HepG2 (cell line): ENCODE measurements around the gene SLC25A19. TPM values are rescaled to one million over a fixed set of nuclear protein-coding genes. Genes with fewer than 3 reads are reported as not detected.
A peak's percentile ranks its signal among the peaks of the same experiment; 100 is the strongest.

ENCODE experiments used
- CENPX ChIP-seq: sonication (generic); formaldehyde crosslinking; IDR thresholded peaks from 2 replicates; pipeline ENCODE4 v1.9.0; 2021; ENCODE audit warnings: mild to moderate bottlenecking, missing genetic modification reagents, moderate library complexity
- JUND ChIP-seq: sonication (generic); formaldehyde crosslinking; IDR thresholded peaks from 2 replicates; pipeline ENCODE4 v1.8.0; 2022; ENCODE audit warnings: mild to moderate bottlenecking, missing genetic modification reagents
- KAT2B ChIP-seq: fragments of 150-350 bp; IDR thresholded peaks from 2 replicates; pipeline ENCODE4 v1.6.1; 2014; ENCODE audit warnings: low read depth, low read length, borderline replicate concordance
- KDM4B ChIP-seq: sonication (generic); formaldehyde crosslinking; IDR thresholded peaks from 2 replicates; pipeline ENCODE4 v1.4.0; 2020; ENCODE audit warnings: missing genetic modification reagents
- KLF6 ChIP-seq: IDR thresholded peaks from 2 replicates; pipeline ENCODE4 v1.8.0; 2016; ENCODE audit warnings: missing biosample characterization, missing genetic modification reagents
- MNT ChIP-seq: fragments of 450-650 bp; IDR thresholded peaks from 2 replicates; pipeline ENCODE4 v1.6.1; 2016
- ONECUT2 ChIP-seq: sonication (generic); formaldehyde crosslinking; IDR thresholded peaks from 2 replicates; pipeline ENCODE4 v1.4.0; 2020; ENCODE audit warnings: missing genetic modification reagents
- PAX8 ChIP-seq: sonication (generic); formaldehyde crosslinking; IDR thresholded peaks from 2 replicates; pipeline ENCODE4 v1.8.0; 2022; ENCODE audit warnings: mild to moderate bottlenecking, missing genetic modification reagents, borderline replicate concordance
- RBM39 ChIP-seq: fragments of 200-400 bp; formaldehyde crosslinking; IDR thresholded peaks from one replicate; pipeline ENCODE4 v1.6.1; 2018; ENCODE audit warnings: antibody characterized with exemption, mild to moderate bottlenecking, low read depth, low read length; ENCODE audit not compliant: poor library complexity, severe bottlenecking
- REST ChIP-seq, 2 experiments: IDR thresholded peaks; 2 replicates each; pipeline ENCODE4 v1.6.1; 2011 to 2012; ENCODE audit warnings: low read length in 2 of 2, borderline replicate concordance in 1 of 2, low read depth in 1 of 2, mild to moderate bottlenecking in 1 of 2, moderate library complexity in 1 of 2
- SP2 ChIP-seq: sonication (generic); formaldehyde crosslinking; IDR thresholded peaks from 2 replicates; pipeline ENCODE4 v1.5.1; 2020; ENCODE audit warnings: mild to moderate bottlenecking, missing genetic modification reagents
- TFE3 ChIP-seq: IDR thresholded peaks from 2 replicates; pipeline ENCODE4 v1.6.1; 2016
- YY1 ChIP-seq: IDR thresholded peaks from 2 replicates; pipeline ENCODE4 v1.6.1; 2011; ENCODE audit warnings: low read length, low read depth, moderate library complexity, mild to moderate bottlenecking; ENCODE audit not compliant: insufficient read depth, insufficient replicate concordance
- ZC3H4 ChIP-seq: sonication (generic); formaldehyde crosslinking; IDR thresholded peaks from 2 replicates; pipeline ENCODE4 v1.4.0; 2020; ENCODE audit warnings: missing genetic modification reagents, borderline replicate concordance
- ZNF468 ChIP-seq: sonication (generic); formaldehyde crosslinking; IDR thresholded peaks from 2 replicates; pipeline ENCODE4 v1.8.0; 2022; ENCODE audit warnings: mild to moderate bottlenecking, moderate library complexity, missing genetic modification reagents
- polyA plus RNA-seq, 8 experiments: library from polyadenylated mRNA; depleted of rRNA in 3 of 8; stranded (reverse) in 7 of 8; unstranded in 1 of 8; fragments of >200 nt; fragmentation: Illumina TruSeq in 4 of 8; extraction: Trizol in 4 of 8; gene quantifications; 2 replicates each; pipeline versions ENCODE4 v1.2.1 to v1.2.3, GENCODE V29; 2011 to 2016; ENCODE audit warnings: low read depth in 4 of 8, missing spikeins in 1 of 8, mixed read lengths in 1 of 8; ENCODE audit not compliant: insufficient read depth in 1 of 8
- total RNA-seq, 5 experiments: library from RNA; depleted of rRNA; stranded (reverse); fragments of >200 nt; fragmentation: Illumina TruSeq; extraction: Trizol; gene quantifications; 2 replicates each; pipeline ENCODE4 v1.2.3, GENCODE V29; 2016; ENCODE audit warnings: low read depth in 1 of 5
- TF ChIP-seq, protein P1 (sequence below): sonication (generic); formaldehyde crosslinking; IDR thresholded peaks from 2 replicates; pipeline ENCODE4 v1.4.0; 2020; ENCODE audit warnings: missing genetic modification reagents

The SLC25A19 gene
- total and polyA plus RNA-seq, 2 of the 13 experiments (the other 11 are each of a cell fraction or from before 2014, with no cell fraction given) = 24.4 to 41.4 TPM

GRCh38 chr17:75289115-75289831 lies at the start of gene SLC25A19 (continued):
- TF ChIP-seq TFE3 (CRISPR knock-in tag) (peak; percentile 36; the same call in 1 of the 2 replicates), ONECUT2 (CRISPR knock-in tag) (0 out of 2 replicates have a peak, but pooled peaks have one; percentile 4), RBM39 (peak; percentile 87), KAT2B (no peak), KDM4B (CRISPR knock-in tag) (peak; percentile 15; the same call in 1 of the 2 replicates), ZC3H4 (CRISPR knock-in tag) (no peak), MNT (no peak; the same call in 1 of the 2 replicates), YY1 (peak; percentile 83), KLF6 (CRISPR knock-in tag) (0 out of 2 replicates have a peak, but pooled peaks have one; percentile 79), ZNF468 (no peak), REST (IDR thresholded peaks at IDR 0.05; ENCODE audit: borderline replicate concordance in 1 of 2, low read depth in 1 of 2, low read length in 2 of 2) (no peak), CENPX (CRISPR knock-in tag) (no peak), JUND (CRISPR knock-in tag) (0 out of 2 replicates have a peak, but pooled peaks have one; percentile 13), PAX8 (no peak), SP2 (peak; percentile 100)
- TF ChIP-seq, protein P1, sequence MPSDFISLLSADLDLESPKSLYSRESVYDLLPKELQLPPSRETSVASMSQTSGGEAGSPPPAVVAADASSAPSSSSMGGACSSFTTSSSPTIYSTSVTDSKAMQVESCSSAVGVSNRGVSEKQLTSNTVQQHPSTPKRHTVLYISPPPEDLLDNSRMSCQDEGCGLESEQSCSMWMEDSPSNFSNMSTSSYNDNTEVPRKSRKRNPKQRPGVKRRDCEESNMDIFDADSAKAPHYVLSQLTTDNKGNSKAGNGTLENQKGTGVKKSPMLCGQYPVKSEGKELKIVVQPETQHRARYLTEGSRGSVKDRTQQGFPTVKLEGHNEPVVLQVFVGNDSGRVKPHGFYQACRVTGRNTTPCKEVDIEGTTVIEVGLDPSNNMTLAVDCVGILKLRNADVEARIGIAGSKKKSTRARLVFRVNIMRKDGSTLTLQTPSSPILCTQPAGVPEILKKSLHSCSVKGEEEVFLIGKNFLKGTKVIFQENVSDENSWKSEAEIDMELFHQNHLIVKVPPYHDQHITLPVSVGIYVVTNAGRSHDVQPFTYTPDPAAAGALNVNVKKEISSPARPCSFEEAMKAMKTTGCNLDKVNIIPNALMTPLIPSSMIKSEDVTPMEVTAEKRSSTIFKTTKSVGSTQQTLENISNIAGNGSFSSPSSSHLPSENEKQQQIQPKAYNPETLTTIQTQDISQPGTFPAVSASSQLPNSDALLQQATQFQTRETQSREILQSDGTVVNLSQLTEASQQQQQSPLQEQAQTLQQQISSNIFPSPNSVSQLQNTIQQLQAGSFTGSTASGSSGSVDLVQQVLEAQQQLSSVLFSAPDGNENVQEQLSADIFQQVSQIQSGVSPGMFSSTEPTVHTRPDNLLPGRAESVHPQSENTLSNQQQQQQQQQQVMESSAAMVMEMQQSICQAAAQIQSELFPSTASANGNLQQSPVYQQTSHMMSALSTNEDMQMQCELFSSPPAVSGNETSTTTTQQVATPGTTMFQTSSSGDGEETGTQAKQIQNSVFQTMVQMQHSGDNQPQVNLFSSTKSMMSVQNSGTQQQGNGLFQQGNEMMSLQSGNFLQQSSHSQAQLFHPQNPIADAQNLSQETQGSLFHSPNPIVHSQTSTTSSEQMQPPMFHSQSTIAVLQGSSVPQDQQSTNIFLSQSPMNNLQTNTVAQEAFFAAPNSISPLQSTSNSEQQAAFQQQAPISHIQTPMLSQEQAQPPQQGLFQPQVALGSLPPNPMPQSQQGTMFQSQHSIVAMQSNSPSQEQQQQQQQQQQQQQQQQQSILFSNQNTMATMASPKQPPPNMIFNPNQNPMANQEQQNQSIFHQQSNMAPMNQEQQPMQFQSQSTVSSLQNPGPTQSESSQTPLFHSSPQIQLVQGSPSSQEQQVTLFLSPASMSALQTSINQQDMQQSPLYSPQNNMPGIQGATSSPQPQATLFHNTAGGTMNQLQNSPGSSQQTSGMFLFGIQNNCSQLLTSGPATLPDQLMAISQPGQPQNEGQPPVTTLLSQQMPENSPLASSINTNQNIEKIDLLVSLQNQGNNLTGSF (CRISPR knock-in tag) = 0 out of 2 replicates have a peak, but pooled peaks have one; percentile 55
